Mammary epithelial cell (primary cell): ENCODE measurements around the gene USHBP1.

Experiments
- EZH2 ChIP-seq: IDR thresholded peaks from 2 replicates; pipeline ENCODE4 v1.6.1; 2012; ENCODE audit warnings: low read length, inconsistent platforms, borderline replicate concordance
- TF ChIP-seq, protein P1 (sequence below), 2 donors: IDR thresholded peaks in 1 of 2; conservative IDR thresholded peaks in 1 of 2; 2 replicates each; pipeline ENCODE4 v1.5.1; 2011 to 2012; ENCODE audit warnings: inconsistent platforms in 2 of 2, low read length in 2 of 2, mild to moderate bottlenecking in 2 of 2, control low read depth in 1 of 2, low read depth in 1 of 2; ENCODE audit not compliant: insufficient read depth in 1 of 2; ENCODE audit errors: extremely low read depth in 1 of 2

DNA sequence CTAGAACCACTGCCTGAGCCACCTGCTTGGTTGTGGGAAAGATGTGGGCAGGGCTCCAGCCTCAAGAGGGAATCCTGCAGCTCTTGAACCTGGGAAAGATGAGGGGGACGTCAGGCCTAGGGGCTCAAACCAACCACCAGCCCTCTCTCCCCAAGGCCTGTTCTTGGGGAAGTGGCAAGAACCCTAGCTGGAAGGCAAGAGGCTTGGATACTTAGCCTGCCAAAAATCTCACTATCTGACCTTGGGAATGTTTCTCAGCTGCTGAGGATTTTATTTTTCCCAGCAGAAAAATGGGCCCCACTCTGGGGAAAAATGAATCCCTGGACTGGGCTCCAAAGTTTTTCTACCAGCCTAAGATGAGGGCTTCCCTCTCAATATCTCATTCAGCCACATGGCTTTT is 4.6 kb downstream of the USHBP1 start:
- TF ChIP-seq, protein P1, sequence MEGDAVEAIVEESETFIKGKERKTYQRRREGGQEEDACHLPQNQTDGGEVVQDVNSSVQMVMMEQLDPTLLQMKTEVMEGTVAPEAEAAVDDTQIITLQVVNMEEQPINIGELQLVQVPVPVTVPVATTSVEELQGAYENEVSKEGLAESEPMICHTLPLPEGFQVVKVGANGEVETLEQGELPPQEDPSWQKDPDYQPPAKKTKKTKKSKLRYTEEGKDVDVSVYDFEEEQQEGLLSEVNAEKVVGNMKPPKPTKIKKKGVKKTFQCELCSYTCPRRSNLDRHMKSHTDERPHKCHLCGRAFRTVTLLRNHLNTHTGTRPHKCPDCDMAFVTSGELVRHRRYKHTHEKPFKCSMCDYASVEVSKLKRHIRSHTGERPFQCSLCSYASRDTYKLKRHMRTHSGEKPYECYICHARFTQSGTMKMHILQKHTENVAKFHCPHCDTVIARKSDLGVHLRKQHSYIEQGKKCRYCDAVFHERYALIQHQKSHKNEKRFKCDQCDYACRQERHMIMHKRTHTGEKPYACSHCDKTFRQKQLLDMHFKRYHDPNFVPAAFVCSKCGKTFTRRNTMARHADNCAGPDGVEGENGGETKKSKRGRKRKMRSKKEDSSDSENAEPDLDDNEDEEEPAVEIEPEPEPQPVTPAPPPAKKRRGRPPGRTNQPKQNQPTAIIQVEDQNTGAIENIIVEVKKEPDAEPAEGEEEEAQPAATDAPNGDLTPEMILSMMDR (conservative IDR thresholded peaks at IDR 0.05 in 1 of 2, IDR thresholded peaks at IDR 0.05 in 1 of 2; ENCODE audit: extremely low read depth in 1 of 2, insufficient read depth in 1 of 2, low read depth in 1 of 2, low read length in 2 of 2) = no peak
- TF ChIP-seq EZH2 = no peak
